Measurements from ENCODE around the gene SUGCT.

The SUGCT gene

DNA sequence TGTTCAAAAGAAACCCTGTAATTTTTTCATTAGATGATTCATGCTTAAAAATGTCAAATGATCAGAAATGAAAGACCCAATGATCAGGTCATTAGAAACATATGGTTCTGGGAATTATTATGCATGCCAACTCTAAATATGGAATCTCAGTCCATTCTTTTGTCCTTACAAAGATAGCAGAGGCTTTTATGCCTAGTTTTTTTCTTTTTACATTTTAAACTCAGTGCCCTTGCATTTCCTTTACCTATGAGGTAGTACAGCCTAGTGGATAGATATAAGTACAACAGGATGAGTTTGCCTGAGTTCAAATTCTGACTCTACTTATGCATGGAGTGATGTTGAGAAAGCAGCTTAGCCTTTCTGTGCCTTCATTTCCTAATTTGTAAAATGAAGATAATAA, 392.9 kb downstream of the SUGCT start:
- DNase-seq (ENCODE audit: low read depth), result no peak
- TF ChIP-seq, protein P1, sequence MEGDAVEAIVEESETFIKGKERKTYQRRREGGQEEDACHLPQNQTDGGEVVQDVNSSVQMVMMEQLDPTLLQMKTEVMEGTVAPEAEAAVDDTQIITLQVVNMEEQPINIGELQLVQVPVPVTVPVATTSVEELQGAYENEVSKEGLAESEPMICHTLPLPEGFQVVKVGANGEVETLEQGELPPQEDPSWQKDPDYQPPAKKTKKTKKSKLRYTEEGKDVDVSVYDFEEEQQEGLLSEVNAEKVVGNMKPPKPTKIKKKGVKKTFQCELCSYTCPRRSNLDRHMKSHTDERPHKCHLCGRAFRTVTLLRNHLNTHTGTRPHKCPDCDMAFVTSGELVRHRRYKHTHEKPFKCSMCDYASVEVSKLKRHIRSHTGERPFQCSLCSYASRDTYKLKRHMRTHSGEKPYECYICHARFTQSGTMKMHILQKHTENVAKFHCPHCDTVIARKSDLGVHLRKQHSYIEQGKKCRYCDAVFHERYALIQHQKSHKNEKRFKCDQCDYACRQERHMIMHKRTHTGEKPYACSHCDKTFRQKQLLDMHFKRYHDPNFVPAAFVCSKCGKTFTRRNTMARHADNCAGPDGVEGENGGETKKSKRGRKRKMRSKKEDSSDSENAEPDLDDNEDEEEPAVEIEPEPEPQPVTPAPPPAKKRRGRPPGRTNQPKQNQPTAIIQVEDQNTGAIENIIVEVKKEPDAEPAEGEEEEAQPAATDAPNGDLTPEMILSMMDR (conservative IDR thresholded peaks at IDR 0.05; ENCODE audit: low read depth, low read length), result no peak
- no peak overlapping the region for H3K4me3 ChIP-seq (ENCODE audit: low read length)

GRCh38 chr7:40530292-40530691, 395.5 kb downstream of the SUGCT start:
- no peak overlapping the region for H3K4me3 ChIP-seq (ENCODE audit: low read length)
- TF ChIP-seq, protein P1 (conservative IDR thresholded peaks at IDR 0.05; ENCODE audit: low read depth, low read length), result no peak
- DNase-seq (ENCODE audit: low read depth), result no peak

DNA sequence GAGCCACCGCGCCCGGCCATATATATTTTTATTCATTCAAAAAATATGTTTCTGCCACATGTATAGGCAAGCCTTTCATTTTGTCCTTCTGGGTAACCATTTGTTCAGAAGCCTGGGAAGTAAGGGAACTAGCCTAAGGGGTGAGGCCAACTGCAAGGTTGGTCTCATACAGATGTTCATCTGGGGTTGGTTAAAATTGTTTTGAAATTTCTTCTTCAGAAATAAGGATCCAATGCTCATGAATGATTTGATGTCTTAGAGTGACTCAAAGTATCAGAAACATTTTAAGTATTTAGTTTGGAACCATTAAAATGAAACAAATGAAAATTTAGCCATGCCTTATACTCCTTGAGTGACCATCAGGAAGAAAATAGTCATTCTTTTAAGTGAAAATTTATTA, 397.2 kb downstream of the SUGCT start:
- no peak overlapping the region for H3K4me3 ChIP-seq (ENCODE audit: low read length)
- DNase-seq (ENCODE audit: low read depth), result no peak
- TF ChIP-seq, protein P1 (conservative IDR thresholded peaks at IDR 0.05; ENCODE audit: low read depth, low read length), result no peak

GRCh38 chr7:40535678-40536077, 400.9 kb downstream of the SUGCT start:
- DNase-seq (ENCODE audit: low read depth), result no peak
- H3K4me3 ChIP-seq (ENCODE audit: low read length), result no peak overlapping the region
- TF ChIP-seq, protein P1 (conservative IDR thresholded peaks at IDR 0.05; ENCODE audit: low read depth, low read length), result no peak

- TF ChIP-seq, protein P1 (conservative IDR thresholded peaks at IDR 0.05; ENCODE audit: low read depth, low read length), result no peak
- DNase-seq (ENCODE audit: low read depth), result no peak
- H3K4me3 ChIP-seq (ENCODE audit: low read length), result no peak overlapping the region
These were observed 401.6 kb downstream of the SUGCT start for GRCh38 chr7:40536421-40536820.

DNA sequence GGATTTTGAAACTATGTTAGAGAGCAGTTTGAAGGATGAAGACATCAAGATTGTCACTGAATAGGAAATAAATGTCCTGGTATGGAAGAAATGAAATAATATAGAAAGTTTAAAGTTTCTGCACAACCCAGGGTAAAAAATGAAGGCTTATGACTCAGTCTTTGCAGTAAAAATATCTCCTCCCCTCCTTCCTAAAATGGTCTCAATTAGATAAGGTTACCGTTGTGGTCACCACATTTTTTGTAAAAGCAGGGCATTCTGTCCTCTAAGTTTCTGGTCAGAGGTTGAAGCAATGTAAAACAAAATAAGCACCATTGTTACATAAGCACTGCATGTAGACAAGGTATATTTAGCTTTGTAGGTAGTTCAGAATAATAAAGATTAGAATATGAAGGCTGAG, 403.5 kb downstream of the SUGCT start:
- DNase-seq (ENCODE audit: low read depth), result no peak
- H3K4me3 ChIP-seq (ENCODE audit: low read length), result no peak overlapping the region
- TF ChIP-seq, protein P1 (conservative IDR thresholded peaks at IDR 0.05; ENCODE audit: low read depth, low read length), result no peak

DNA sequence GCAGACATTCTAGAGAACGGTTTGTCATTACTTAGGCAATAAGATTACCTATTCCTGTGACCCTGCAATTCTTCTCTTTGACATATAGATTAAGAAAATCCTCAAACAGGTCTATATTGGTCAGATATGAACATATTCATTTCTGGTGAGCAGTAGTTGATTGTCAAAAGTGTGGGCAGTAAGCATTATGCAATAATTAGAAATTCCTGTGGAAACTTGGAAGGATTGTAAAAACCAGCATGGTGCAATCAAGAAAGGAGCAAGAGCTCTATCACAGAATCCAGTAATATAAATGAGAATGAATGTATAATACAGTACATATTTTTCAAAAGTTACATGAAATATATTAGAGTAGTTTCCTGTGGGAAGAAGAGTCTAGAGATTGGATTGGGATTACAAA, 406.5 kb downstream of the SUGCT start:
- TF ChIP-seq, protein P1 (conservative IDR thresholded peaks at IDR 0.05; ENCODE audit: low read depth, low read length), result no peak
- DNase-seq (ENCODE audit: low read depth), result no peak
- no peak overlapping the region for H3K4me3 ChIP-seq (ENCODE audit: low read length)

All from retinal pigment epithelial cell (primary cell).